ENCODE results near the gene VSIG2. TPM values are rescaled to one million over a fixed set of nuclear protein-coding genes. Genes with fewer than 3 reads are reported as not detected.

VSIG2 gene
- total RNA-seq, 1 donor from 2014 or later = 0.74 TPM

- DNase-seq (ENCODE audit: extremely low spot score in 2 of 2) = no peak
- peaks cover 42% of the 10 kb centered on the region for H3K4me1 ChIP-seq
- intact Hi-C loops (cut with DNase I) = no loop called here
- no peaks in the 10 kb centered on the region for H3K9me3 ChIP-seq
- no peaks in the 10 kb centered on the region for H3K36me3 ChIP-seq
- TF ChIP-seq POLR2AphosphoS5 (IDR thresholded peaks at IDR 0.05; ENCODE audit: insufficient read depth in 1 of 2, low read depth in 1 of 2) (no peak), CTCF (IDR thresholded peaks at IDR 0.05) (no peak), POLR2A (IDR thresholded peaks at IDR 0.05) (no peak)
- H3K27me3 ChIP-seq = no peaks in the 10 kb centered on the region
- no peak overlapping the region for H3K4me3 ChIP-seq
- no peak overlapping the region for H3K27ac ChIP-seq
Observed at GRCh38 chr11:124743050-124743449, 9.0 kb downstream of the VSIG2 start.

DNA sequence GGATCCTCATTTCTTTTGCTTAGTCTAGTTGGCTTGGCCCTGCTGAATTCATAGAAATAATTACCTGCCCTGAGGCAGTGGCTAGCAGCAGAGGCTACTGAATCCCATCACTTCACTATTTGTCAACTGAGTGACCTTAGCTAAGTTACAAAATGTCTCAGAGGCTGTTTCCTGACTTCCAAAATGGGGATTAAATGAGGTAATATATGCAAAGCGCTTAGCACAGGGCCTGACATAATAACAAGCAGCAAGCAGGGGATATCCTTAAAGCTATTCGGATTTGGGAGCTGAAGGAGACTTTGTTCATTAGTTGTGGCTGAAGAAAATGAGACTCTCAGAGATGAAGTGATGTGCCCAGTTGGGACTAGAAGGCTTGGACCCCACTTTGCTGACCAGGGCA lies 9.5 kb downstream of the VSIG2 start:
- intact Hi-C loops (cut with DNase I) = no loop called here
- Histone ChIP-seq H3K27ac (no peak overlapping the region), H3K4me3 (no peak overlapping the region), H3K4me1 (peaks cover 42% of the 10 kb centered on the region), H3K9me3 (no peaks in the 10 kb centered on the region), H3K27me3 (no peaks in the 10 kb centered on the region), H3K36me3 (no peaks in the 10 kb centered on the region)
- DNase-seq (ENCODE audit: extremely low spot score in 2 of 2) = no peak
- TF ChIP-seq POLR2AphosphoS5 (IDR thresholded peaks at IDR 0.05; ENCODE audit: insufficient read depth in 1 of 2, low read depth in 1 of 2) (no peak), CTCF (IDR thresholded peaks at IDR 0.05) (no peak), POLR2A (IDR thresholded peaks at IDR 0.05) (no peak)

DNA sequence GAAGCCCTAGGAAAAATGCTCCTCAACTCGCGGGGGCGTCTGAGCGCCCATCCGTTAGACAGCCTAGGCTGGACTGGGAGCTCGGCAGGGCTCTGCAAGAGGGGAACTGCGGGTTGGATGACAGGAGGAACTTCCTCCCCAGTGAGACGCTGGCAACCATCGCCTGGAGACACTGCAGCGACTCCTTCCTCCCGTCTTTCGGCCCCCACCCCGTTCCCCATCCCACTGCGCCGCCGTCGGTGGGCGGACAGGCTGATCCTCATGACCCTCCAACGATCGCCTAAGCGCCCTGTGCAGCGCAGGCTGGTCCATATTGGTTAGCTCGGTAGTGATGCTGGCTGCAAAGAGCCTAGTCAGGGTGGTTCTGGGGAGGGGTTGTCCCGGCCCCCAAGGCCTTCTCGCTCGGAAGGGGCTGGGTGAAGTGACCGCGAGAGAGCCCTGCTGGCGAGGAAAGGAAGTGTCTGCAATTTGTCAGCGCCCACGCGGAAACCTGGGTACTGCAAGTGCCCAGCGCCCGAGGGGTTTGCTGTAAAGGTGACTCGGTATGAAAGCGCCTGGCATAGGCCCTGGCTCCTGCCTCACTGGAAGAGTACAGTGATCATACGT lies 11.7 kb downstream of the VSIG2 start:
- intact Hi-C loops (cut with DNase I) = no loop called here

DNA sequence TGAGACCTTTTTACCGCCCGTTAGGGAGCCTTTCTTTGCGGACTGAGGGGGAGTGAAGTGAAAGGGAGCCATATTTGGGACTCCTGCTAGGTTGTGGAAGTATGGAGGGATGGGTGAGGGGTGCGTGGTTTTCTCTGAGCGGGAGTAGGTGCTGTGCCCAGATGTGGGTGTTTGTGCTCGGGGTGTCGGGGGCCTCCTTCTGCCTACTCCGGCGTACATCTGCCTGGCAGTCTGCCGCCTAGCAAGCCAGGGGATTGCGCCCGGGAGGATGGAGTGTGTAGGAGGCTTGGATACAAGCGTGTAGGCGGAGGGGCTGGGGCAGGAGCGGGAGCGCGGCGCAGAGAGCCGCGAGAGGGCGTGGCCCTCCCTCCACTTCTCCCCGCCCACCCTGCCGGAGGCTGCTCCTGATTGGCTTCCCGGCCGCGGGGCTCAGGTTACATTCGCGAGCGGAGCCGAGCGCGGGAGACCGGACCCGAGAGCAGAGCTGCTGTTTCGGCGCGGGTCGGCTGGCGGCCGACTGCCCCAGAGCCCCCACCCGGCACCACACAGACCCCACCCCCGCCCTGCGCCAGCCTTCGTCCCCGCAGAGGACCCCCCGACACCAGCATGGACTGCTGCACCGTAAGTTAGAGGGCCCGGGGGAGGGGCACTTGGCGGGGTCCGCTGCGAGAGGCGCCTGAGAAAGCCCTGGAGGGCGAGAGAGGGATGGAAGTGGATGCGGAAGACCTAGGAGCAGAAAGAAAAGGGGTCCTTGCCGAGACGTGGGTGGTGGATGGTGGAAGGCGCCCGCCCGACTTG lies 12.4 kb downstream of the VSIG2 start, which contains the start of gene NRGN:
NRGN (plus strand) TSS at position 464 of the 798 bp plus-strand sequence; CDS start at position 607, 143 bp downstream.
- Histone ChIP-seq H3K36me3 (no peaks in the 10 kb centered on the region), H3K4me1 (peaks cover 19% of the 10 kb centered on the region), H3K27me3 (no peaks in the 10 kb centered on the region), H3K9me3 (no peaks in the 10 kb centered on the region), H3K4me3 (peak within 1 kb of the TSS; percentile 52 to 58), H3K27ac (no peak within 1 kb of the TSS)
- no peak for DNase-seq (ENCODE audit: extremely low spot score in 2 of 2)
- peak in 1 of 2 donors; percentile 36 for TF ChIP-seq POLR2AphosphoS5 (IDR thresholded peaks at IDR 0.05; ENCODE audit: insufficient read depth in 1 of 2, low read depth in 1 of 2)
- TF ChIP-seq POLR2A (IDR thresholded peaks at IDR 0.05) = no peak
- intact Hi-C loops (cut with DNase I) = no loop called here

More for the DNA sequence above, 11.7 kb downstream of the VSIG2 start:
- no peak for DNase-seq (ENCODE audit: extremely low spot score in 2 of 2)
- no peaks in the 10 kb centered on the region for H3K36me3 ChIP-seq
- no peaks in the 10 kb centered on the region for H3K9me3 ChIP-seq
- peak overlapping the region; percentile 52 to 58 for H3K4me3 ChIP-seq
- H3K27ac ChIP-seq = no peak overlapping the region
- H3K4me1 ChIP-seq = peaks cover 21% of the 10 kb centered on the region
- no peak for TF ChIP-seq POLR2AphosphoS5 (IDR thresholded peaks at IDR 0.05; ENCODE audit: insufficient read depth in 1 of 2, low read depth in 1 of 2)
- peak in 2 of 3 experiments; percentile 27 to 29 for TF ChIP-seq CTCF (IDR thresholded peaks at IDR 0.05)
- H3K27me3 ChIP-seq = no peaks in the 10 kb centered on the region

GRCh38 chr11:124738713-124739478 lies 13.2 kb downstream of the VSIG2 start:
- H3K4me3 ChIP-seq = peak overlapping the region; percentile 52 to 58
- peaks cover 19% of the 10 kb centered on the region for H3K4me1 ChIP-seq
- TF ChIP-seq CTCF (IDR thresholded peaks at IDR 0.05) (no peak), POLR2A (IDR thresholded peaks at IDR 0.05) (no peak), POLR2AphosphoS5 (IDR thresholded peaks at IDR 0.05; ENCODE audit: insufficient read depth in 1 of 2, low read depth in 1 of 2) (no peak)
- H3K9me3 ChIP-seq = no peaks in the 10 kb centered on the region
- DNase-seq (ENCODE audit: extremely low spot score in 2 of 2) = no peak
- intact Hi-C loops (cut with DNase I) = no loop called here
- H3K36me3 ChIP-seq = no peaks in the 10 kb centered on the region
- H3K27ac ChIP-seq = no peak overlapping the region
- H3K27me3 ChIP-seq = no peaks in the 10 kb centered on the region
